Mucosa of rectum (tissue), 2 donors: ENCODE data around the gene UBR4.
A peak's percentile ranks its signal among the peaks of the same experiment; 100 is the strongest.

Source experiments
- H3K27ac ChIP-seq, 2 donors: one replicate each; pipeline ENCODE4 v1.7.0; 2013; ENCODE audit warnings: inconsistent platforms in 2 of 2, low read depth in 2 of 2, low read length in 2 of 2
- H3K27me3 ChIP-seq, 2 donors: one replicate each; pipeline ENCODE4 v1.7.0; 2013; ENCODE audit warnings: low read length in 2 of 2; ENCODE audit not compliant: control insufficient read depth in 2 of 2, insufficient read depth in 2 of 2
- H3K36me3 ChIP-seq, 2 donors: one replicate each; pipeline ENCODE4 v1.7.0; 2013; ENCODE audit warnings: low read length in 2 of 2; ENCODE audit not compliant: control insufficient read depth in 2 of 2, insufficient read depth in 2 of 2
- H3K4me1 ChIP-seq, 2 donors: one replicate each; pipeline ENCODE4 v1.7.0; 2013; ENCODE audit warnings: low read length in 2 of 2, mild to moderate bottlenecking in 1 of 2; ENCODE audit not compliant: control insufficient read depth in 2 of 2, insufficient read depth in 2 of 2
- H3K4me3 ChIP-seq, 2 donors: one replicate each; pipeline ENCODE4 v1.7.0; 2013; ENCODE audit warnings: low read length in 2 of 2
- H3K9ac ChIP-seq, 2 donors: one replicate each; pipeline ENCODE4 v1.7.0; 2013; ENCODE audit warnings: low read length in 2 of 2, low read depth in 1 of 2, mild to moderate bottlenecking in 1 of 2
- H3K9me3 ChIP-seq, 2 donors: one replicate each; pipeline ENCODE4 v1.7.0; 2013; ENCODE audit warnings: low read length in 2 of 2; ENCODE audit not compliant: control insufficient read depth in 2 of 2
- donor health status: healthy.
- donor health status: Normal muscosa, but diverticular disease.

Gene UBR4

GRCh38 chr1:19112891-19113696 lies 97.0 kb downstream of the UBR4 start:
- Histone ChIP-seq H3K9me3 (no peaks in the 10 kb centered on the region), H3K9ac (no peak overlapping the region), H3K27me3 (no peaks in the 10 kb centered on the region), H3K27ac (no peak overlapping the region), H3K4me3 (no peak overlapping the region), H3K36me3 (peaks cover 94 to 96% of the 10 kb centered on the region in 2 donors), H3K4me1 (no peaks in the 10 kb centered on the region)

- Histone ChIP-seq H3K27ac (no peak overlapping the region), H3K36me3 (peaks cover 96% of the 10 kb centered on the region in 2 donors), H3K4me3 (no peak overlapping the region)
These were observed 99.7 kb downstream of the UBR4 start for GRCh38 chr1:19110257-19110927.

DNA sequence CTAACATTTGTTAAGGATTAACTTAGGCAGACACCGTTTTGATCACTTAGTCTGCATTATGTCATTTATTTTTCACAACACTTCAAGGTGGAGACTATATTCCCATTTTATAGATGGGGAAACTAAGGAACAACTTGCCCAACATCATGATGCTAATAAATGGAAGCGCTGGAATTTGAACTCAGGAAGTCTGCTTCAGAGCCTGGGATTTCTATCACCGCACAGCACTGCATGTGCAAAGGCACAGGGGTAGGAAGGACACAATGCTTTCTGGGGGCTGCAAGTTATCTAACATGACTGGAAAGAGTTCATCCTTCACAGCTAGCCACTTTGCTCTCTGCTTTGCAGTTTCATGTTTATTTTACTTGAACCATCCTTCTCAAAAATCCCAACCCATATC lies 100.5 kb downstream of the UBR4 start:
- Histone ChIP-seq H3K4me1 (no peaks in the 10 kb centered on the region), H3K27ac (no peak overlapping the region), H3K9me3 (no peaks in the 10 kb centered on the region), H3K27me3 (no peaks in the 10 kb centered on the region), H3K9ac (no peak overlapping the region), H3K36me3 (peaks cover 96% of the 10 kb centered on the region in 2 donors), H3K4me3 (no peak overlapping the region)

More at GRCh38 chr1:19110257-19110927, 99.7 kb downstream of the UBR4 start:
- Histone ChIP-seq H3K27me3 (no peaks in the 10 kb centered on the region), H3K4me1 (no peaks in the 10 kb centered on the region), H3K9ac (no peak overlapping the region), H3K9me3 (no peaks in the 10 kb centered on the region)

DNA sequence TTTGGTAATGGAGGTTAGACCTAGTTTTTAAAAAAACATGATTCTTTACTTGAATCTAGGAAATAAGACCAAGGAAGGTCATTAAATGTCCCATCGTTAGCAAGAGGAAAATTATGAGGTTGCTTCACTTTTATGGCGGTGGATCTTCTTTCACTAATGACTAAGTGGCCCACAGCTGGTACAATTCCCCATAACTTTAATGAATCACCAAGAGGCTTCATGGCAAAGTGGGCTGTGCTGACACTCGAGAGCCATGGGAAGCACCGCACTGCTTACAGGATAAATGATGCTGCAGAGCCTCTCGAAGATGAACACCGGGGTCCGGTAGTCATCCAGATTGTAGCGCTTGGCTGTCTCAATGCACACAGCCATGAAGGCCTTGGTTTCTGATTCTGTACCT lies 108.8 kb downstream of the UBR4 start:
- Histone ChIP-seq H3K4me3 (no peak overlapping the region), H3K27ac (no peak overlapping the region), H3K4me1 (peaks cover 0 to 7% of the 10 kb centered on the region in 2 donors), H3K27me3 (no peaks in the 10 kb centered on the region), H3K36me3 (peaks cover 82 to 95% of the 10 kb centered on the region in 2 donors), H3K9me3 (no peaks in the 10 kb centered on the region), H3K9ac (no peak overlapping the region)

DNA sequence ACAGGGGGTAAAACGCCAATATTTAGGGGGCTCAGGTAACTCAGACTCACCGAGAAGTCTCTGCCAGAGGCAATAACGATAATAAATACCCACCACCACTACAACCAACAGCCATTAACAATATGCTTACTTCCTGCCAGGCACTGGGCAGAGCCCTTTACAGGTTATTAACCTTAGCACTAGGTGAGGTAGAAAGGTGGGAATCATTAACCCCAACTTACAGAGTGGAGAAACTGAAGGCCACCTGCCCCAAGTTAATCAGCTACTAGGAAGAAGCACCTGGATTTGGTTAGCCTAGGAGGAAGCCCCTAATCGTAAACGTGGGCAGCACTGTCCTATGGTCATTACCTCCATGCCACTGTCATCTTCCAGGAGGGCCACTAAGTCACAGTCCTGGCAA lies 110.0 kb downstream of the UBR4 start:
- H3K27ac ChIP-seq, result peak overlapping the region; percentile 17 to 40
- H3K36me3 ChIP-seq, result peaks cover 82 to 95% of the 10 kb centered on the region in 2 donors
- H3K27me3 ChIP-seq, result no peaks in the 10 kb centered on the region
- no peak overlapping the region for H3K4me3 ChIP-seq
- H3K4me1 ChIP-seq, result peaks cover 0 to 7% of the 10 kb centered on the region in 2 donors
- no peaks in the 10 kb centered on the region for H3K9me3 ChIP-seq
- H3K9ac ChIP-seq, result no peak overlapping the region

- Histone ChIP-seq H3K36me3 (peaks cover 90 to 97% of the 10 kb centered on the region in 2 donors), H3K27me3 (no peaks in the 10 kb centered on the region), H3K4me1 (peaks cover 0 to 7% of the 10 kb centered on the region in 2 donors), H3K4me3 (no peak overlapping the region), H3K27ac (no peak overlapping the region), H3K9me3 (no peaks in the 10 kb centered on the region), H3K9ac (no peak overlapping the region)
These were observed 113.1 kb downstream of the UBR4 start for GRCh38 chr1:19096990-19097389.

DNA sequence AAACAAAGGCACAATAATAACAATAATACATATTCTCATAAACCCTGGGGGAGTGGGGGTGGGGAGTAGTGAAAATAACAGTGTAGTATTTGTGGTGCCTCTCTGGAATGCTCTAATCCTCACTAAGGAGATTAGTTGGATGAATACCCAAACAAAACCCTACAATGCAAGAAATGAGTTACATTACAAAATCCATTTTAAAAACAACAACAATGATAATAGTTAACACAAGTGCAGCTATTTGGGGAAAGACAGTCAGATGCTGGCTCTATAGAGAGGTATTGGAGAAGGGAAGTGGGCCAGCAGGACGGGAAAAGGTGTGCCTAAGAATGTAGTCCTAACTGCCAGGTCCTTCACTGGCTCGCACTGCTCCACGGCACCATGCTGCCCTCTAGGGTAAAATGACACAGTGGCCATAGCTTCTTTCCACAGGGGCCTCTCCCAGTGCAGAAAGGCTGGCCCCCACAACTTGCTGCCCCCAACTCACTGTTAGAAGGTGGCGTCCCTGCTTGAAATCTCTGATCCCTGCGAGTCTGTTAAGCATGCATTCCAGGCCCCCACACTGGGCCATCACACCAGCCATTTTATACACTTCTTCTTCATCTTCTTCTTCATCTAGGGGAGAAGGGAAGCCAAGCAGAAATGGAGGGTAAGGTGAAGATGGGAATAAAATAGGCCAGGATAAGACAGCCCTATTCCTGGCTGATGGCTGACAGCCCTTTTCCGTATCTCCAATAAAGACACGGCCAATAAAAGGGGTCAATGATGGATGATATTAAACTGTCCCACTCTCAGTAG lies 113.8 kb downstream of the UBR4 start:
- H3K27ac ChIP-seq, result no peak overlapping the region
- no peaks in the 10 kb centered on the region for H3K9me3 ChIP-seq
- H3K4me3 ChIP-seq, result no peak overlapping the region
- no peaks in the 10 kb centered on the region for H3K27me3 ChIP-seq
- no peak overlapping the region for H3K9ac ChIP-seq
- H3K4me1 ChIP-seq, result peaks cover 0 to 7% of the 10 kb centered on the region in 2 donors
- peaks cover 91 to 99% of the 10 kb centered on the region in 2 donors for H3K36me3 ChIP-seq

DNA sequence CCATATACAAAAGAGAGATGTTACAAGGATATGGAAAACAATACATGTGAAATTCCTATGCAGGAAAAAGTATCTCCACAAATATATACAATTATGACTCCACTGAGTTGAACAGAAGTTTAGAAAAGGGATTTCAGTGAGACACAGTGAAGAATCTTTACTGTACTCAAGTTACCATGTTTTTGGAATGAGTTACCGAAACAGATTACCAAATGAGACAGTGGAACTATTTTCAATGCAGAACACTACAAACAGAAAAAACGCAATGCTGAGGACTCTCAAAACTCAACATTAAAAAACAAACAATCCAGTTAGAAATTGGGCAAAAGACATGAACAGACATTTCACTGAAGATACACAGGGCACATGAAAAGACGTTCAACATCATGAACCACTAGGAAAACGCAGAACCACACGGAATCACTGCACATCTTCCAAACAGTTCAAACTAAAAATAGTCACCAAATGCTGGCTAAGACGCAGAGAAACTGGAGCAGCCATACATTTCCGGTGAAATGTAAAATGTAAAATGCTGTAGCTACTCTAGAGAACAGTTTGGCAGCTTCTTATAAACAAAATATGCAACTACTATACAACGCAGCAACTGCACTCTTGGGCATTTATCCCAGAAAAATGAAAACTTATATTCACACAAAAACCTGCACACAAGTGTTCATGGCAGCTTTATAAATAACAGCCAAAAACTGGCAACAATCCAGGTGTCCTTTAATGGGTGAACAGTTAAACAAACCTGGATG lies 118.7 kb downstream of the UBR4 start:
- Histone ChIP-seq H3K9ac (no peak overlapping the region), H3K36me3 (peaks cover 78 to 95% of the 10 kb centered on the region in 2 donors), H3K4me3 (no peak overlapping the region), H3K9me3 (no peaks in the 10 kb centered on the region), H3K27me3 (no peaks in the 10 kb centered on the region), H3K27ac (no peak overlapping the region), H3K4me1 (peaks cover 0 to 15% of the 10 kb centered on the region in 2 donors)

DNA sequence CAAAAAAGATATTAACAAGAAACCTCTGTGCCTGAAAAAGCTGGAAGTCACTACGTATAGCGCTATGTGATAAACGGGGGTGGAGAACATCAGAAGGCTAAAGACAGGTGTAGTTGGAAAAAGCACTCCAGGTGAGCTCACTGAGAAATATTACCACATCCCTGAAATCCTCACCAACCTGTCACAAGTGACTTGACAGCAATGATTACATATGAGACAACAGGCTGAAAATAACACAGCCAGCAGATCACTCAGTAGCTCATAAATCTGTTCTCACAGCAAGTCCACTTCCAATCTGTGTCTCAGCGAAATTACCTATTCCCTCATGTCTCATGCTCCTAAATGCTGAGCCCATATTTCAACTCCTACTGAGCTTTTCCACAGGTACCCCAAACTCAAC lies 120.5 kb downstream of the UBR4 start:
- Histone ChIP-seq H3K27me3 (no peaks in the 10 kb centered on the region), H3K9me3 (no peaks in the 10 kb centered on the region), H3K9ac (no peak overlapping the region), H3K4me3 (no peak overlapping the region), H3K27ac (no peak overlapping the region), H3K4me1 (peaks cover 0 to 19% of the 10 kb centered on the region in 2 donors), H3K36me3 (peaks cover 75 to 91% of the 10 kb centered on the region in 2 donors)
